WERI-Rb-1 (cell line): ENCODE data around the gene CLECL1.

ENCODE experiments used
- DNase-seq: peaks from one replicate; pipeline ENCODE4 v3.0.0-alpha.2; 2020
- H3K27ac ChIP-seq: fragments of 250-450 bp; sonication (Bioruptor Pico); 2 replicates; pipeline ENCODE4 v1.5.1; 2020; ENCODE audit warnings: mild to moderate bottlenecking, moderate library complexity
- H3K27me3 ChIP-seq: fragments of 250-450 bp; sonication (Bioruptor Pico); 2 replicates; pipeline ENCODE4 v1.5.1; 2021; ENCODE audit warnings: mild to moderate bottlenecking, low read depth, moderate library complexity; ENCODE audit not compliant: insufficient read depth, severe bottlenecking
- H3K36me3 ChIP-seq: fragments of 250-450 bp; sonication (Bioruptor Pico); 2 replicates; pipeline ENCODE4 v1.5.1; 2020; ENCODE audit warnings: mild to moderate bottlenecking, moderate library complexity
- H3K4me3 ChIP-seq: 2 replicates; pipeline ENCODE4 v1.5.1; 2011; ENCODE audit warnings: low read depth, mild to moderate bottlenecking, control low read depth, low read length
- H3K9me3 ChIP-seq: fragments of 250-450 bp; sonication (Bioruptor Pico); 2 replicates; pipeline ENCODE4 v1.5.1; 2021; ENCODE audit warnings: mild to moderate bottlenecking, moderate library complexity; ENCODE audit not compliant: severe bottlenecking
- TF ChIP-seq, protein P1 (sequence below): IDR thresholded peaks from 2 replicates; pipeline ENCODE4 v1.5.1; 2011; ENCODE audit warnings: low read depth, mild to moderate bottlenecking, control low read depth, inconsistent platforms, low read length

The CLECL1 gene

DNA sequence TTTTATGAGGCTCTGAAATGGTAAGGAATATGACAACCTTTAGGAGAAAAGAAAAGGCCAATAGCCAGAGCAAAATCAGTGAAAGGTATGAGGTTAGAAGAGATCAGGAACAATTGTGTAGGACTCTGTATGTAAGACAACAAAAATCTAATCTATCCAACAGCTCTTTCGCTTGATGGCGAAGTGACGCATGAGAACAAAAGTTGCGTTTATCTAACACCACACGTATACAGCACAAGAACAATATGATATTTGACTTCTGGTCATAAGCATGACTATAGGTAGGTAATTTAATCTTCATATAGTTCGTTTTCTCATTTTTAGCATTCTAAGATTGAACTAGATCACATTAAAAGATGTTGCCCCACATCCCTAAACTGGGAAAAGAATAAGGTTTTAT lies 1.5 kb downstream of the CLECL1 start:
- TF ChIP-seq, protein P1, sequence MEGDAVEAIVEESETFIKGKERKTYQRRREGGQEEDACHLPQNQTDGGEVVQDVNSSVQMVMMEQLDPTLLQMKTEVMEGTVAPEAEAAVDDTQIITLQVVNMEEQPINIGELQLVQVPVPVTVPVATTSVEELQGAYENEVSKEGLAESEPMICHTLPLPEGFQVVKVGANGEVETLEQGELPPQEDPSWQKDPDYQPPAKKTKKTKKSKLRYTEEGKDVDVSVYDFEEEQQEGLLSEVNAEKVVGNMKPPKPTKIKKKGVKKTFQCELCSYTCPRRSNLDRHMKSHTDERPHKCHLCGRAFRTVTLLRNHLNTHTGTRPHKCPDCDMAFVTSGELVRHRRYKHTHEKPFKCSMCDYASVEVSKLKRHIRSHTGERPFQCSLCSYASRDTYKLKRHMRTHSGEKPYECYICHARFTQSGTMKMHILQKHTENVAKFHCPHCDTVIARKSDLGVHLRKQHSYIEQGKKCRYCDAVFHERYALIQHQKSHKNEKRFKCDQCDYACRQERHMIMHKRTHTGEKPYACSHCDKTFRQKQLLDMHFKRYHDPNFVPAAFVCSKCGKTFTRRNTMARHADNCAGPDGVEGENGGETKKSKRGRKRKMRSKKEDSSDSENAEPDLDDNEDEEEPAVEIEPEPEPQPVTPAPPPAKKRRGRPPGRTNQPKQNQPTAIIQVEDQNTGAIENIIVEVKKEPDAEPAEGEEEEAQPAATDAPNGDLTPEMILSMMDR: no peak
- Histone ChIP-seq H3K4me3 (no peak overlapping the region), H3K27me3 (no peaks in the 10 kb centered on the region), H3K9me3 (no peaks in the 10 kb centered on the region), H3K36me3 (no peaks in the 10 kb centered on the region), H3K27ac (no peak overlapping the region)
- DNase-seq: no peak

DNA sequence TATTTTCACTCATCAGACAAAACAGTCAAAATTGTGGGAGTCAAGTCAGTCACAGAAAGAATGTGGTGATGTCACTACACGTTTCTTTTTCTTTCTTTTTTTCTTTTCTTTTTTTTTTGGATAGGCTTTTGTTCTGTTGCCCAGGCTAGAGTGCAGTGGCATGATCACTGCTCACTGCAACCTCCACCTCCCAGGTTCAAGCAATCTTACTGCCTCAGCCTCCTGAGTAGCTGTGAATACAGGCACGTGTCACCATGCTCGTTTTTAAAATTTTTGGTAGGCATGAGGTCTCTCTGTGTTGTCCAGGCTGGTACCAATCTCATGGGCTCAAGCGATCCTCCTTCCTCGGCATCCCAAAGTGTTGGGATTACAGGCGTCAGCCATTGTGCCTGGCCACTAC lies 2.3 kb downstream of the CLECL1 start:
- H3K27me3 ChIP-seq: no peaks in the 10 kb centered on the region
- no peak for DNase-seq
- H3K4me3 ChIP-seq: no peak overlapping the region
- H3K9me3 ChIP-seq: no peaks in the 10 kb centered on the region
- TF ChIP-seq, protein P1: no peak
- H3K36me3 ChIP-seq: no peaks in the 10 kb centered on the region
- H3K27ac ChIP-seq: no peak overlapping the region

- Histone ChIP-seq H3K27ac (no peak overlapping the region), H3K4me3 (no peak overlapping the region), H3K36me3 (no peaks in the 10 kb centered on the region), H3K27me3 (no peaks in the 10 kb centered on the region), H3K9me3 (no peaks in the 10 kb centered on the region)
- DNase-seq: no peak
- TF ChIP-seq, protein P1: no peak
These were observed 2.9 kb downstream of the CLECL1 start for GRCh38 chr12:9730011-9730410.

- Histone ChIP-seq H3K9me3 (no peaks in the 10 kb centered on the region), H3K27me3 (no peaks in the 10 kb centered on the region), H3K36me3 (no peaks in the 10 kb centered on the region), H3K27ac (no peak overlapping the region), H3K4me3 (no peak overlapping the region)
- TF ChIP-seq, protein P1: no peak
- no peak for DNase-seq
These were observed 3.8 kb downstream of the CLECL1 start for GRCh38 chr12:9729082-9729481.

GRCh38 chr12:9727813-9728212 lies 5.1 kb downstream of the CLECL1 start:
- H3K4me3 ChIP-seq: no peak overlapping the region
- H3K27me3 ChIP-seq: no peaks in the 10 kb centered on the region
- TF ChIP-seq, protein P1: no peak
- H3K36me3 ChIP-seq: no peaks in the 10 kb centered on the region
- H3K9me3 ChIP-seq: no peaks in the 10 kb centered on the region
- H3K27ac ChIP-seq: no peak overlapping the region
- no peak for DNase-seq

- Histone ChIP-seq H3K9me3 (no peaks in the 10 kb centered on the region), H3K27me3 (no peaks in the 10 kb centered on the region), H3K36me3 (no peaks in the 10 kb centered on the region), H3K27ac (no peak overlapping the region), H3K4me3 (no peak overlapping the region)
- TF ChIP-seq, protein P1: no peak
- DNase-seq: no peak
These were observed 7.6 kb downstream of the CLECL1 start for GRCh38 chr12:9725213-9725870.
